ENCODE data around the gene MPND.

The MPND gene, protein sequence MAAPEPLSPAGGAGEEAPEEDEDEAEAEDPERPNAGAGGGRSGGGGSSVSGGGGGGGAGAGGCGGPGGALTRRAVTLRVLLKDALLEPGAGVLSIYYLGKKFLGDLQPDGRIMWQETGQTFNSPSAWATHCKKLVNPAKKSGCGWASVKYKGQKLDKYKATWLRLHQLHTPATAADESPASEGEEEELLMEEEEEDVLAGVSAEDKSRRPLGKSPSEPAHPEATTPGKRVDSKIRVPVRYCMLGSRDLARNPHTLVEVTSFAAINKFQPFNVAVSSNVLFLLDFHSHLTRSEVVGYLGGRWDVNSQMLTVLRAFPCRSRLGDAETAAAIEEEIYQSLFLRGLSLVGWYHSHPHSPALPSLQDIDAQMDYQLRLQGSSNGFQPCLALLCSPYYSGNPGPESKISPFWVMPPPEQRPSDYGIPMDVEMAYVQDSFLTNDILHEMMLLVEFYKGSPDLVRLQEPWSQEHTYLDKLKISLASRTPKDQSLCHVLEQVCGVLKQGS

GRCh38 chr19:4343370-4344307 lies at the start of gene MPND:
Gene MPND (plus strand): TSS chr19:4343562. CDS start chr19:4343594, 32 bp downstream.
- peak; percentile 85 for DNase-seq

DNA sequence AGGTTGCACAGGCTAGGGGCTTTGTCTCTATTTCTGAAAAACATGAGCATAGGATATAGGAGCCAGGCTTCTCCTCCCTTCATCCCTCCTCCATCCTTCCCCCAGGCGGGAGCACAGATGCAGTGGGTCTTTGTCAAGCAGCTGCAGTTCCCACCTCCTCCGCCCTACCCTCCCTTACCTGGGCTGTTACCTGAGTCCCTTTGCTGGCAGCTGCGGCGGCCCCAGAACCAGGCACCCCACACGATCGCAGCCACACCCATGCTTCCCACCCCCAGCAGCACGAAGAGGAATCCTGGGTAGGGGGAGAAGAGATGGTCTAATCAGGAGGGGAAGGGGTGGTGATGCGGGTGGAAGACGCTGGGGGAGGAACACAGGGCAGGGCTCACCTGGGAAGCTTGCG lies 49.0 kb upstream of the MPND start:
- DNase-seq: no peak

DNA sequence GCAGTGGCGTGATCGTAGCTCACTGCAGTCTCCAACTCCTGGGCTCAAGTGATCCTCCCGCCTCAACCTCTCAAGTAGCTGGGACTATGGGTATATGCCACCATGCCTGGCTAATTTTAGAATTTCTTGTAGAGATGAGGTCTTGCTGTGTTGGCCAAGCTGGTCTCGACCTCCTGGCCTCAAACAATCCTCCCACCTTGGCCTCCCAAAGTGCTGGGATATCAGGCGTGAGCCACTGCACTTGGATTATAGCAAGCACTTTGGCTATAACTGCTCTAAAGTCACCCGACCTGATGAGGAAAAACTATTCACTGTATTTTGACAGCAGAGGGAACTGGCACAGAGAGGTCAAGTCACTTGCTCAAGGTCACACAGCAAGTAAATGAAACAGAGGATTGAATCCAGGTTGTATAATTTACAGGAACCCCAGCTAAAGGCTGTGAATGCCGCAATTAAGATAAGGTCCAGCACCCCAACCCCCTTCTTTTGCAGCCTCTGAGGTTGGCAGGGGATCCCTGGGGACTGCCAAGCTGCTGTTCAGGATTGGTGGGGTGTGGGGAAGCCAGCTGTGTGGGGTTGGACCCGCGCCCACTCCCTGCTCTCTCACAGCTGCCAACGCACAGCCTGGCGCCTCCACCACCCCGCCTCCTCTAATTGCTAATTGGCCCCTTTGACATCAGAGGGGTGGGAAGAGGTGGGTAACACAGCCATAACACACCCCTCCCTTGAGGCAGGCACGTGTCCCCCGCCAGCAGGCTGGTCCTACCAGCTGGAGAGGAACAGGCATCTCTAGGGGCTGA lies 47.2 kb upstream of the MPND start:
- peak; percentile 97 for DNase-seq

DNA sequence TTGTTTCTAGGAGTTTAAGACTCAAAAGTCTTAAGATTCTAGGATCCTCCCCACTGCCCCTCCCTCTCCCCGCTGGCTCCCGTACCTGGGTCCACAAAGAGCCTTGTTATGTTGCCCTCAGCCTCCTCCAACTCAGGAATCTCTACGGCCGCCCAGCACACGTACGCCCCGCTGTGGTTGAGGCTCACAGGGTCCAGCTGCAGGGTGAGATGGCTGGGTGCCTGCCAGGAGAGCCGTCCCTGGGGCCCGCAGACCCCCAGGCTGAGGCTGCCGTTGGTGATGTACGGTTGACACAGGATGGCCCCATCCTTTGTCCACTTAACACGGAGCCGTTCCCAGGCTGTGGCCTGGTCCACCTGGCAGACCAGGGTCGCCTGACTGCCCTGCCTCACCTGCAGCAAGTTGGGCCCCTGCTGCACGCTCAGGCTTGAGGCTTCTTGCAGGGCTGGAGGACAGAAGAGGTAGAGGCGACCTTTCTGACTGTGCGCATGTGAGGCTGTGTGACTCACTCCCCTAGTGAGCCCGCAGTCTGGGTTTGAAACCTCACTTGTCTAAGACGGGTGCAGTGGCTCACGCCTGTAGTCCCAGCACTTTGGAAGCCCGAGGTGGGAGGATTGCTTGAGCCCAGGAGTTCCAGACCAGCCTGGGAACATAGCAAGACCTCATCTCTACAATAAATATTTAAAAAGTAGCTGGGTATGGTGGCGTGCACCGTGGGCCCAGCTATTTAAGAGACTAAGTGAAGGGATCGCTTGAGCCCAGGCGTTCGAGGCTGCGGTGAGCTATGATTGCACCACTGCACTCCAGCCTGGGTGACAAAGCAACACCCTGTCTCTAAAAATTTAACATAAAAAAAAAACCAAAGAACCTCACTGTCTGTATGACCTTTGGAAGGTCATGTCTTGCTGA lies 45.2 kb upstream of the MPND start:
- no peak for DNase-seq

GRCh38 chr19:4298810-4299550 lies 44.4 kb upstream of the MPND start:
- no peak for DNase-seq

DNA sequence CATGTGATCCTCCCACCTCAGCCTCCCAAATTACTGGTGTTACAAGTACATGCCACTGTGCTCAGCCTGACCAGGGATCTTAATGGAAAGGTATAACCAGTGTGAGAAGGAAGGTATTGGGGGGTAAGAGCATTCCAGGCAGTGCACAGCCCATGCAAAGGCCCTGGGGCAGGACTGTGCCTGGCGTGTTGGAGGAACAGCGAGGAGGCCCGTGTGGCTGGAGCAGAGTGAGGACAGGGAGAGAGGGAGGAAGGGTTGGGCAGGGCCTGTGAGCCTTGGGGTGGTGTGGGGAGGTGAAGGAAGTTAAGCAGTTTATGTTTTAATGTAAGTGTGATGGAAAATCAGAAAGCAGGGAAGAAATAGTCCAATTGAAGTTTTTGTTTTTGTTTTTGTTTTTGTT lies 42.8 kb upstream of the MPND start:
- DNase-seq: no peak

DNA sequence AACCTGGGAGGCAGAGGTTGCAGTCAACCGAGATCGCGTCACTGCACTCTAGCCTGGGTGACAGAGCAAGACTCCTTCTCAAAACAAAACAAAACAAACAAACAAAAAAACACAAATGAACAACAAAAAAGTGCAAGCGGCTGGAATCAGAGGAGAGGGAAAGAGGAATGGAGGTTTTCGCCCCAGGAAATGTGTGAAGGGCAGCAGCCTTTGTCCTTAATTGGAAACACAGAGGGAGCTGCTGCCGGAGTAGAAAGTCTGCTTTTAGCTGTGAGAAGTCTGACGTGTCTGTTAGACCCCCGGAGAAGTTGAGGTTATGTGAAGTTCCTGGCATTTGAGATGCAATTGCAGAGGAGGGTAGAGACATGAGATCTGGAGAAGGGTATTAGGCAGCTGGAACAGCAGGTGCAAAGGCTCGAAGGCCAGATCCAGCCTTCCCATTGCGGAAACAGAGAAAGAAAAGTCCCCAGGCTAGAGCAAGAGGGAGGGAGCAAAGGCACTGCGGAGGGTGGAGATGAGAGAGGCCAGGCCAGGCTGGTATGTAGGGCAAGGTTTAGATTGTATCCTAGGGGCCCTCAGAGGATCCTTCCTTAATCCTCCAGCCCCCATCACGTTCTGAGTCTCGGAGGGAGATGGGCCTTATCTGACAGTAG lies 41.6 kb upstream of the MPND start:
- no peak for DNase-seq

GRCh38 chr19:4302243-4302640 lies 41.1 kb upstream of the MPND start, which contains the start of gene TMIGD2:
Gene TMIGD2 (minus strand): TSS chr19:4302389. CDS start chr19:4302385, 4 bp downstream.
- DNase-seq: no peak

DNA sequence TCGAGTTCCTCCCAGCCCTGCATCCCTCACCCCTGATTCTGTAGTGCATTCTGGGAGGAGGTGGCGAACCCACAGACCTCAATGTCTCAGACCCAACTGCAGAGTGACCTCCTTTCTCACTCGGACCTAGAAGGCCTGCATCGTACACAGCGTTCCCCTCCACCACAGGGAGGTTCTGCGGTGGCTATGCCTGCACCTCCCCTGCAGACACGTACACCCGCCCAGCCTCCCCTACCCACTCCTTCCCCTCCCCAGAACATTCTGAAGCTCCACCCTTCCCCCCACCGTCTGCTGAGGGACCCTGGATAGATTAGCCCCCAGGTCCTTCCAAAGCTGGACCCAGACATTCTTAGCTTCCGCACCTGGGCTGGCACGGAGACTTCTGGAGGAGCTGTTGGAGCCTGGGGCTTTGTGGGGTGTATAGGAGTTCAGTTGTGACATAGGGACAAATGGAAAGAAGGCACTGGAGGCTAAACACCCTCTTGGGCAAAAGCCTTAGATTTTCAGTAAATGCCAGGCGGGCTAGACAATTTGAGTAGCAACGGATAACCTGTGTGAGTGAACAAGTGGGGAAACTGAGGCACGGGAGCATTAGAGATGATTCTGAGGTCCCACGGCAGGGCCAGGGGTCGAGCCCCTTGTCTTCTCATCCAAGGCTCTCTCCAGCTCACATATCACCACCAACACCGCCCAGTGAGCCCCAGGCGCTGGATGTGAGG lies 39.4 kb upstream of the MPND start:
- no peak for DNase-seq

- DNase-seq: peak; percentile 70
Observed at GRCh38 chr19:4304538-4305256, 38.7 kb upstream of the MPND start, which contains the start of gene FSD1. Gene FSD1 (plus strand): TSS chr19:4304598. CDS start chr19:4304747, 149 bp downstream.

DNA sequence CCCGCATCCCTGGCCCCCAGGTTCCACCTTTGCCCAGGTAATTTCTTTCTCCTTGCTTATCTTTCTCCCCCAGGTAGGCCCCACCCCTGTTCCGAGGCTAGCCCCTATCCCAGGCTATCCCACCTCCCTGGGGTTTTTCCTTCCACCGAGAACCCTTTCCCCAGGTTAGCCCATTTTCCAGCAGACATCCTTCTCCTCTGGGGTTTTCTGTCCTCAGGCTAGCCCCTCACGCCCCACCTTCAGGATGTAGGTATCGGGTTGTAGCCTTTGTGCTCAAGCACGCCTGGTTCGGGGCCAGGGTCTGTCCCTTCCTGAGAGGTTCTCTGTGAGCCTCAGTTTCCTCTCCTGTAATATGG lies 38.1 kb upstream of the MPND start:
- DNase-seq: no peak

GRCh38 chr19:4305659-4306058 lies 37.7 kb upstream of the MPND start:
- no peak for DNase-seq

- DNase-seq: no peak
Observed at GRCh38 chr19:4310247-4311121, 32.9 kb upstream of the MPND start.

- no peak for DNase-seq
Observed at GRCh38 chr19:4313847-4314490, 29.4 kb upstream of the MPND start.

- no peak for DNase-seq
Observed at GRCh38 chr19:4316956-4317355, 26.4 kb upstream of the MPND start.

DNA sequence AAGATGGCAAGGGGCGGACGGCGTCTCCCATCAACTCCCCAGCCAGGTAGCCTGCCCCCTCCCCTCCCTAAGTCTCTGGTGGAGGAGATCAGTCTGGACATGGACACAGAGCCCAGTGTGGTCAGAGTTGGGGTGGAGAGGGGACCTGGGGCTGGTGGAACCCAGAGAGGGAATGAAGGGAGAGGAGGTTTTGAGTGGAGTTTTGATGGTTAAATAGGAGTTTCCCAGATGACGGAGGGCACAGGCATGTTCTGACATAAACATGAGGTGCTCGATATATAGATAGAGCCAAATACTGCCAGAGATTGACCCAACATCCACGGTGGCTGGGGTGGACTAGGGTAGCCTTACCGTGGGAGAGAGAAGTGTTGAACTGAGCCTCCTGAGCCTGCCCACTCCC lies 24.9 kb upstream of the MPND start:
- DNase-seq: no peak

DNA sequence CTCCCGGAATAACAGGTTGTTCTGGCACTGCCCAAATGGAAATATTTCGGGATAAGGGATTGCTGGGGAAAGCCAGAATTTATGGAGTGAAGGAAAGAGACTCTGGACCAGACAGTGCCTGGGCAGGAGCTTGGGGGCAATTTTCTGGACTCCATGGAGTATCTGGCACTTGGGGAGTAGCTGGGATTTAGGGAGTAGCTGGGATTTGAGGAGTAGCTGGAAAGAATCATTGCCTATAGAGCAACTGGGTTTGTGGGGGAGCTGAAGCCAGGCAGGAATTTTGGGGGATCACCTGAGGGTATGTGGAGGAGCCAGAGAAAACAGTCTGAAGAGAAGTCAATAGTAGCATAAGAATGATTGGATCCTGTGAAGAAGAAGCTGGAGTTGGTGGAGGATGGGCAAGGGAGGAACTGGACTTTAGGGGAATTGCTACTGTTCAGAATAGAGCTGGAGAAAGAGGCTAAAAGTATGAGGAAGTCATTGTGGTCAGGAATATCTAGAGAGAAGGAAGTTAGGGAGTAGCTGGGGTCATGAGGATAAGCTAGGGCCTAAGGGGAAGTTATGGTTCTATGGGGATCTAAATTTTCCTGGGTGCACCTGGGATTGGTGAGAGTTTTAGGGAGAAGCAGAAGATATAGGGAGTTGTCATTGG lies 24.2 kb upstream of the MPND start:
- DNase-seq: no peak
